GM18520 (cell line): ENCODE results near the gene SEMA3A.

Source experiments
- ATAC-seq: cut with Tn5 transposase; IDR thresholded peaks from one replicate; pipeline ENCODE4 v1.9.1; 2021; ENCODE audit not compliant: unreplicated experiment

Gene SEMA3A

DNA sequence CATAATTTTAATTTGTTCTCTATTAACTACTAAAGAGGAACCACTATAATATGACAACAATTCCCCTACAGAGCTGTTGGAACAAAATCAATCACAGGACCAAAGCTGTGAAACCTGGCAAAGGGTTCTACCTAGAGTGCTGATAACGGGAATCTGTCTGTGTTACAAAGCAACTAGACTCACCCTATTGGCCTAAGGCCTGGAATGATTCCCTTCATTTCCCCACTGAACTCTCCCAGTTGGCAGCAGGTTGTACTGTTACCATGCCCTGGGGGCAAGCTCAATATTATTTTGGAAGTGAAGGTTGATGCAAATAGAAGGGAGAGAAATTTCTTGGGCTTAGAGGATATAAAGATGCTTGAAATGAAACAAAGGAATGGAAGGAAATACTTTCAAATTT, 81.8 kb downstream of the SEMA3A start:
- no peak for ATAC-seq

DNA sequence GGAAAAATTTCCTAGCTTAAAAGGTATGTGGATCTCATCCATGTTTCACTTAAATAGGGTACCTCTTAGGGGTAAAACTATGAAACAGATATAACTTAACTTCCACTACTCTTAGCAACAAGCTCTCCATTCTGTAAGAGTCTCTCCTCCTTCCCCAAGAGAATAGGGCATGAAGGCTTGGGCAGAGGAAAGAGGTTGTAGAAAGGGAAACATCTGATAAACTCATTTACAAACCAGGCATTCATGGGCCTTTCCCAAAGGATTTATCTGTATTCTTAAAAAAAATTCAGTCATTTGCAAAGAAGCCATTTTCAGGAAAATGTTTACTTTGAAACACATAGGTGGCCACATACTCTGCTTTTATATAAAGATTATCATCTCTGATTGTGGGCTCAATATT, 82.7 kb downstream of the SEMA3A start:
- no peak for ATAC-seq

DNA sequence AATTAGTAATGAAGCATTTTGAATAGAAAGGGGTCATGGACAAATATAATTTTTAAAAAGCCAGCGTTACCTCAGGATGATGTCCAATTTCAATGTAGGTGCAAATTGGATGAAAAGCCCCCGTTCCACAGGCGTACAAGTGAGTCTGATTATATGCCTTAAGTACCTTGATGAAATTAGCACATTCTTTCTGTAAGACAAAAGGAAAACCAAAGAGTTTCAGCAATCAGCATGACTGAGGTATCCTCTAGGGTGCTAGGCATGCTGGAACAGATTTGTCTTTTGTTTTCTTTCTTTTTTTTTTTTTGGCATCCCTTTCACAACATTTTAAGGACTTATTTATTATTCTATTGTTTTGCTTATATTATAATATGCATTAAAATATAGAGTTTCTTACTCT, 84.2 kb downstream of the SEMA3A start:
- no peak for ATAC-seq

DNA sequence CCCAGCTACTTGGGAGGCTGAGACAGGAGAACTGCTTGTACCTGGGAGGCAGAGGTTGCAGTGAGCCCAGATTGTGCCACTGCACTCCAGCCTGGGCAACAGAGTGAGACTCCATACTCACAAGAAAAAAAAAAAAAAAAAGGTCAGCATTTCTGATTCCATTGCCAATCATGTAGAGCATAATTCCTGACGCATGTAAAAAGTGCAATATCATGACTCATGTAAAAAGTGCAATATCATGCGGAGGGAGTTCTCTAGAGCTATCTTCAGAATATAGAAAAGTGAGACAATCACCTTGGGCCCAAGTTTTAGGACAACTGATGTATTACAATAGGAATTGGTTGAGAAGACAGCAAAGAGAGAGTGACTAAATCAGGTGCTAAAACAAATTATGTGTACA, 85.8 kb downstream of the SEMA3A start:
- no peak for ATAC-seq

DNA sequence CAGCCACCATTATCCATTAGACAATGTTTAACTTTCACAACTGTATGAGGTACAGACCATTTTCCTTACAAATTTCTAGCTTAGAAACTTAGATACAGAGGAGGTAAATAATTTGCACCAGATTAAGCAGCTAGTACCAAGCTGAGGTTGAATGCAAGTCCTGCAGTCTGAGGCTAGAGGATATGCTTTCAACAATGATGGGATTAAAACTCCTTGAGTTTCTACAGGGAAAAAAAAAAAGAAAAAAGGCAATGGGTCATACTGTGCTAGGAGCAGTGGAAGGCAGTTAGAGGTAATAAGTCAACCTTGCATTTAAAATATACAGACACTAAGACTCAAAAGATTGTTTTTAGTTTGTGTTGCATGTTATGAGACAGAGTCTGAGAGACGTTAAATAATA, 86.5 kb downstream of the SEMA3A start:
- no peak for ATAC-seq

DNA sequence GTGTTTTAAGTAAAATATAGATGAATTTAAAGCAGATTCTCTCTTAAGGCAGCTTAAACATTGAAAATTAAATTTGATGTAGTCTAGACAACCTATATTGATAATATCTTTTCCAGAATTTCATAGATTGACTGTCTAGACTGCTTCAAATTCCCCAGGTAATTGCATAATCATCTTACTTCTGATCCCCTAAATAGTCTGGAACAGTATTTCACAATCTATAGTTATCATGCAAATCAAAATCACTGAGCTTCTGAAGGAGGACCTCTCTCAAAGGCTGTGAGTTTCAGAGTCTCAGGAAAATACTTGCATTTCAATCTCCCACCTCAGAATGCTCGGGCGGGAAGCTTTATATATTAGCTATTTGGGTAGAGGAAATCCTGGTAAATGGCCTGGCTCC, 87.3 kb downstream of the SEMA3A start:
- ATAC-seq, result no peak

DNA sequence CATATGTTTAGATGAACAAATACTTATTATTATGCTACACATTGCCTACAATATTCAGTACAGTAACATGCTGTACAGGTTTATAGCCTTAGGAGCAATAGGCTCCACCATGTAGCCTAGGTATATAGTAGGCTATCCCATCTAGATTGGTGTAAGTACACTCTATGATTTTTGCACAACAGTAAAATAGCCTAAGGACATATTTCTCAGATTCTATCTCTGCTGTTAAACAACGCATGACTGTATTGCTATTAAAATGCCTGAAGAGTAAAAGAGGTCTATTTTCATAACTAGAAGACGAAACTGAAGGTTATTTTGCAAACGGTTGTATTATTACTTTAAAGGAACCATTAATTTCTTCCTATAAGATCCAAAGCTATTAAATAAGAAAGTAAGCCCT, 88.3 kb downstream of the SEMA3A start:
- ATAC-seq, result no peak

DNA sequence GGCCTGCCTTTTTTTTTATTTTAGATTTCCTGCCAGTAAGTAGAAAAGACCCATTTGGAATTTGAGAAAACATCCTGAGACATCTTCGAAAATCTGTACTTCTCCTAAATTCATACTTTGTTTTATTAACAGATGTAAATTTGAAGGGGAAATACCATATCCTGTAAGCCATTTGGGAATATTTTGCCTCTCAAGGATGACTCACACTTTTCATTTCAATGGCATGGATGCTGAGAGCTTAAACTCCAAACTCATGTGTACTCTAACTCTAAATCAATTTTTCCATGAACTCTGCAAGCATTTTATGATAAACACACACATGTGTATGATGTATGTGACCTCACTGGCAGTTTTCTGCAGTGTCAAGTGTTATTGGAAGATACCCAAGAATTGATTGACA, 89.0 kb downstream of the SEMA3A start:
- ATAC-seq, result no peak

DNA sequence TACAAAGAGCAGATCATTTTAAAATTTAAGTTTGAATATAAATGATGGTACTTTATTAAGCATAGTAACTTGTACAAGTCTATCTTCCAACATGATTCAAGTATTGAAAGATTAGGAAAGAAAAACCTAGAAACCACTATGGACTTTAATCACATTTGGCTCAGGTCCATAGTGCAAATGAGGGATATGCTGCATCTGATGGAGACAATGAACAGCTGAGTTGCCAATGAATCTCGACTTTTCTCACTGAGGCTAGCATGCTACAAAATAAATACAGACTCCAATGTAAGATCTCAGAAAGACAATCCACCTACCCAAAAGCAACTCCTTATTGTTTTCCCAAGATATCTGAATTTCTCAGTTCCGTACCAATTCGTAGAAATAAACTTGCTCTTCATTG, 89.8 kb downstream of the SEMA3A start:
- ATAC-seq, result no peak

DNA sequence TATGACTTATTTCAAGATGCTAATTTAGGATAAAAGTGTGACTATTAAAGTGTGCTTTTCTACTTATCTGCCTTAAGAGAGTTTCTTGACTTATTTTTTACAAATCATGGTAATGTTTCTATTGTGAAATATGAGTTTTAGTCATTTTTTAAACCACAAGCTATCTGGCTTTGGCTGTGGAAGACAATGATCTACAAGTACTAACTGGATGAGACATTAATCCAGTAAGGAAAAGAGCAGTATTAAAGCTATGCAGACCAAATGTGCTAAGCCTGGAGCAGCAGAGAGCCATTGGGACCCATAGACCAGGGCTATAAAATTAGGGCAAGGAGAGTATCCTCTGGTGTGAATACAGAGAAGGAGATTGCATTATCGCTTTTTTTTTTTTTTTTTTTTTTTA, 92.4 kb downstream of the SEMA3A start:
- no peak for ATAC-seq

DNA sequence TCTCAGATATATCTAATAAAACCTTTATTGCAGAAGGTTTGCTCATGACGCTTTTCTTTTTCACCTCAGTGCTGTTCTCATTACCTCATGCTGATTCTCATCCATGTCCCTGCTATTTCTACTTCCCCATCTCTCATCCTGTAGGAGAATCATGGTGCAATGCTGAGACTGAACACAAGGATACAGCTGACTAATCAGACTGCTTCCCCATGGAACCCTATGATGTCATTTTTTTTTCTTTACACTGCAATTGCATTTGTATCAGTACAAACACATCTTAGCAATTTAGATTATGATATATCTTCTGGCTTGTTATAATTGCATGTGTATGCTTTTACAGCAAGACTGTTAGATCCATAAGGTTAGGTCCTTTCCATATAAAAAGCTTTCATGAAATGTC, 93.7 kb downstream of the SEMA3A start:
- no peak for ATAC-seq

DNA sequence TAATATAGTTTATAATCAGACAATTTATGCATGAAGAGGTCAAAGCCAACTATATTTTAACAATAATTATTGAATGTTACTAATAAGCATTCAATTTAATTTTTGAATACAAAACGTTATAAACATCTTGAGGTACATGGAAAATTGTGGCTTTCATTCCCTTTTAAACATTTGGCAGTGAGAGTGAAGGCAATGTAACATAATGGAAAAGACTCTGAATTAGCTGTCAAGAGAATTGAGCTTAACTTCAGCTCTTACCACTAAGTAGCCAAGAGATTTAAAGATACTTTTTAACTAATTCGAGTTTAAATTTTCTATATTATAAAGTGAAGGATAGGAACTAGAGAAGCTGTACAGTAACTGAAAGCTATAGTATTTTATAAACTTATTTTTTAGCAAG, 98.6 kb downstream of the SEMA3A start:
- no peak for ATAC-seq

DNA sequence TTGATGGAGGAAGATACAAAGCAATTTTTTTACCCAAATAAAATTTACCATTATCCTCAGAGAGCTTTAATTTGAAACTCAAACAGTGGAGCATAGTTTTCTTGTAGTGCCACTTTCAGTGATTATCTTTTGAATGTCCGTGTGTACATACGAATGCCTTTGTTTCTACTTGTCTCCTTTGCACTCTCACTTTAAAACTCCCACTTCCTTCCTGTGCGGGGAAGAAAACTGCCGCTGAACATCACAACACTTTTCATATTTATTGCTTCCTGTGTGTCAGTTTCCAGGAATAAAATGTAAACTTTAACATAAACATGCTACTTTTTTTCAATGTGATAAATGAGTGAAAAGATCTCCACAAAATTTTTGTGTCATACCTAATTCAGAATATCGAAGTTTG, 102.4 kb downstream of the SEMA3A start:
- no peak for ATAC-seq

DNA sequence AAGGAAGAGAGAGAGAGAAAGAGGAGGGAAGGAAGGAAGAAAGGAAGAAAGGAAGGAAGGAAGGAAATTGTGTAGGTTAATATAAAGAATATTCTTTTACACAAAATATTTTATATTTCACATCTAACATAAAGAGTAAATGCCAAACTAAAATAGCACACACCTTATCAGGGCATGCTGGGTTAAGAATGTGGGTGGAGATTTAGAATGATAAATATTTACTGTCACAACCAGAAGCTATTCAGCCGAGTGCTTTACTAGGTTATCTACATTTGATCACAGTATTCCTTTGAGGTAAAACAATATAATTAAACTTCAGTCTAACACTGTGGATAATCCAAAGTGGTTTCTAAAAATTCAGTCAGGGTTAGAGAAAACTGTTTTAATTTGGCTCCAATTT, 103.3 kb downstream of the SEMA3A start:
- no peak for ATAC-seq

DNA sequence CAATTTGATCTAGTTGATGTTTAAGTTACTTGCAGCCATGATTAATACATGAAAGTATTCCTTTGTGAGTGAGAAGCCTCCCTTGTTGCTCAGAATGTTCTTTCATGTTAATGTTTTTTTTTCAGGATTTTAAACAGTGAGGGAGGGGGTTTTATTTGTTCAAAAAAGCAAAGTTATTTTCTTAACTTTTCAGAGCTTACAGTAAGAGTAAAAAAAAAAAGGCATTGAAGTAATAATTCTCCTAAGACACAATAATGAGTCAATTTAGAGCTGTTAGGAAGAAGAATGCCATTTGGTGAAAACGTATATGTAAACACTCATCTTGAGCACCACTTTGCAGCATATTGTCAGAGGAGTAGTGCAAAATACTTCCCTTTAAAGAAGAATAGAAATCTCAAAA, 105.8 kb downstream of the SEMA3A start:
- ATAC-seq, result no peak

DNA sequence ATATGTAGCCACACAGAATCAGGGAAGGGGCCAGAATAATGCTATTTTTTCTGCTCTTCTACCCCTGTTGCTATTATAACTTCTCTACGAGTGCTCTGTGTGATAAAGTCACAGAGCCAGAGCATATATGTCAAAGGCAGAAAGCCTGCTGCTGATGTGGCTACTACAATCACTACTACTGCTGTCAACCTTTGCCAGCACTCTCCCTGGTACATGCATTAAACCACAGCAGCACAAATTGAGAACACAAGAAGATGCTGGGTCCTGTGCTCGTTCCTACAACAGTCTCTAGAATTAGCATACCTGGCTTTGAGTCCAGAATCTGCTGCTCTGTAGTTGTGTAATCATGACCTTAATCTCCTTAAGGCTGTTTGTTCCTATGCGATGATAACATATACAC, 108.6 kb downstream of the SEMA3A start:
- no peak for ATAC-seq

DNA sequence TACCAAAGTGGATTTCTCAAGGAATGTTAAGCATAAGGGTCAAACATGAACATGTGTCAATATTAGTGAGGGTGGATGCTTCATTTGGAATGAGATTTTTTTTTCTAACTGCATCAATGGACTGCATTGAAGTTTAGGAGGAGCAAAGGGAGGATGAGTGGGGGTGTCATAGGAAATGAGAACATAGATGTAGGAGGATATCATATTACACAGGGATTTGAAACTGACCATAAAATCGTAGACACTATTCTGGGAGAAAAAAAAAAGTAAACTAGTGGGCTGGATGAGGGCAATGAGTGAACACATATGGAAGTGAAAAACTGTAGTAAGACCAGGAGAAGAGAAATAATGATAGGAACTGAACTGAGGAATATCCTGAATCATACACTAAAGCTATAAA, 109.4 kb downstream of the SEMA3A start:
- ATAC-seq, result no peak

DNA sequence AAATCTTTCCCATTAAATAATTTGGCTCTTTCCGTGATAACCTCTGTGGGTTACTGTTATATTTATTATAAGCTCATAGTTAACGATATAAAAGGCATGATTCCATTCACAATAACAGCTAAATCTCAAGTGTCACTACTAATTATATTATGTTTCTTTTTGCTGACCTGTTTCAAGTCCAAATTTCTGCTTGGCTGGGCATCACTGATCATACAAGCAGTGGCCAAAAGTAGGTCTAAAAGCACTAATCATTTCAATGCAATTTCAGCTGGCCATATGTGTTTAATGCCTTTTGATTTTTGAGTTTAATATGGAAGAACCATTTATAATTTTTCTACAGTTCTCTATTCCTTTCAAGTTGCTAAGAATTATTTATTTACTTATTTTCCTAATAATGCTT, 110.7 kb downstream of the SEMA3A start:
- no peak for ATAC-seq

DNA sequence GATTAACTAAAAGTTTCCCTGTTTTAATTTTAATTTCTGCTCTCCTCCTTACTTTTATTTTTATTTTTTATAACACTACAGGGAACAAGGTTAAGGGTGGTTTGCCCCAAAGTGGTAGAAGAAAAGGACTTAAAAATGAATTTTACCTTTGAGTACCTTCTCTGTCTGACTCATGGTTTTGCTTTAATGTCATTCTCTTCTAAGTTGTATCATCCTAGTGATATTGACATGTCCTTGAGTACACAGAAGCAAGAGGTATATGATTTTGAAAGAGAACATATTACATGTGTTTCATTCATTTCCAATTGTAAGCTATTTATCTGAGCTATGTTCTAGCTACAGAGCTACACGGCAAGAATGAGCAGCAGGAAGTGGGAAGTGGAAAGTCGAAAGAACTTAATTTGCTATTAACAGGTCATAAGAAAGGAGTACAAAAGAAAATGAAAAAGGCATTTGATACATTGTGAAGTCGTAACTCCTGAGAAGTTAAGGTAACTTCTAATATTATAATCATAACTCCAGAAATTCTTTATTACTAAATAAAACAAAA, 112.5 kb downstream of the SEMA3A start:
- ATAC-seq, result no peak

DNA sequence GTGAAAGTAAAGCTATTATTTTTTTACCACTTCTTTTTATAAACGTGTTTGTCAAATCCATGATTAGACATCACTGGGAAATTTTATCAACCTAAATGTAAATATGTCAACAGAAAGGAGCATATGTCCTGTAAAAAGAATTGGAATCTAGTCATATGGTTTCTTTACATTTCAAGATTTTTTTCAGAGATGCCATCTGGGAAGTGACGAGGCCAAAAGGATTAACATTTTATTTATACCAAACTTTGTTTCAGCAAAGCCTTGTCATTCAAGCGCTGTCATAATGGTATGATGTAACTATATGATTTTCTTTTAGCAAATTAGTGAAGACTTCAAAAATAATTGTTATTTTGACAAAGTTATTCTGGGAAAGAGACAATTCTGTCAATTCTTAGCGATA, 117.3 kb downstream of the SEMA3A start:
- ATAC-seq, result no peak

DNA sequence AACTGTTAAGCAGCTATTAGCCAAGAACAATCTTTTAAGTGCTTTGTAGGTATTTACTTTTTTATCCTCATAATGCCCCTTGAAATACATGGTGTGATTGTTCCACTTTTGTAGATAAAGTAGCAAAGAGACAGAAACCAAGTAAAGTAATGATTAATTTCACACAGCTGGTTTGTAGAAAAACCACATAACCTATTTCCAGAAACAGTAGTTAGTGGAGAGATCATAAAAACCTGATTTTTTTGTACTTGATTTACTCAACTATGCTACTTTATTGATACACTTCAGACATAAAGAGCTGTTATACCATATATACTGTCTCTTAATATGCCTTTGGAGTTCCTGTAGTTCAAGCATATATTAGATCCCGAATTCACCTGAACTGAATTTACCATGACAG, 118.4 kb downstream of the SEMA3A start:
- ATAC-seq, result no peak

DNA sequence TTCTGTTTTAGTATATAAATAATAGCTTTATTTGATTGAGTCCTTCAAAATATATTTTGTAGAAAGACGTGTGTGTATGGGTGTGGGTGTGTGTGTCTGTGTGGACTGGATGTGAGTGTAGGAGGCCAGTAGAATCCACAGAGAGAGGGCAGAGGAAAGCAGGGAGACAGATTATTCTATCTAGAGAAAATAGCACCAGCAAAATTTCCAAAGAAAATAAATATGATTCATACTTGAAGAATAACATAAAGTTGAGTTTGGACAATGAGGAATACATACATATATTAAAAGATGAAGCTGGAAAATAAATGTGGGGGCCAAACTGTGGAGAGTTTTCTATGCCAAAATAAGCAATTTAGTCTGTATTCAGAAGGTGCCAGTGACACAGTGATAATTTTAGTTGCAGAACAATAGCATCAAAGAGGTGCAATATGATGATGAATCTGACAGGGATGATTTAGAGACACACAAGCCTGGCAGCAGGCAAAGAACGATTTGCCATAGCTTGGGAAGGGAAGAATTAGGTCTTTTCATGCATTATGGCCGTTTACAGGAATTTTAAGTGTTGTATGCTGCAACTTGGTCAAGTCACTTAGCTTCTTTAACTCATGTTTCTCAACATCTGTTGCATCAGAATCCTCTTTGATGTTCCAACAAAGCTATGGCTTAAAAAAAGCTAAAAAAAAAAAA, 121.3 kb downstream of the SEMA3A start:
- no peak for ATAC-seq

DNA sequence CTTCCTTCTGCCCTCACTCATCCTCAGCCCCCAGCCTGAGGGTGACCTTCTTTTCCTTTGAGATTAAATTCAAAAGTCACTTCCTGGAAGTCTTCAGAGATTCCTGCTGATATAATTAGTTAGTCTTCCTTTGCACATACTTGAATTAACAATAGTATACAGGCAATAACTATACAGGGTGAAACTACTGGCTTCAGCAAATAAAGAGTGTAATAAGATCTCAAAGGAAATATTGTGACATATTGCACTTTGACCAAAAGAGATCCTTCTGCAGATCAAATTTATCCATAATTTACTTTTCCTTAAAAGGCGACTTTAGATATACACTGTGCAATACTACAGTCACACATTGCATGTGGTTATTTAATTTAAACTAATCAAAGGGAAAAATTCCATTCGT, 123.8 kb downstream of the SEMA3A start:
- ATAC-seq, result no peak
